Kidney glomerular epithelial cell (primary cell): Measurements from ENCODE around the gene SNX5.

ENCODE experiments used
- DNase-seq: peaks from one replicate; lab custom pipeline; 2025; lab: John Stamatoyannopoulos, UW

The SNX5 gene

GRCh38 chr20:17916433-17916891 lies 52.1 kb downstream of the SNX5 start:
- DNase-seq, result no peak

GRCh38 chr20:17914957-17915356 lies 53.6 kb downstream of the SNX5 start:
- DNase-seq, result no peak

GRCh38 chr20:17912916-17913315 lies 55.7 kb downstream of the SNX5 start:
- no peak for DNase-seq

- no peak for DNase-seq
Observed at GRCh38 chr20:17911927-17912326, 56.7 kb downstream of the SNX5 start.

- DNase-seq, result peak; percentile 92
Observed at GRCh38 chr20:17910828-17911294, 57.7 kb downstream of the SNX5 start.

- no peak for DNase-seq
Observed at GRCh38 chr20:17909869-17910321, 58.7 kb downstream of the SNX5 start.

- DNase-seq, result no peak
Observed at GRCh38 chr20:17905544-17905943, 63.0 kb downstream of the SNX5 start.

GRCh38 chr20:17904027-17904426 lies 64.6 kb downstream of the SNX5 start:
- no peak for DNase-seq

- no peak for DNase-seq
Observed at GRCh38 chr20:17902531-17903083, 66.0 kb downstream of the SNX5 start.

- no peak for DNase-seq
Observed at GRCh38 chr20:17901971-17902370, 66.6 kb downstream of the SNX5 start.

- peak; percentile 71 for DNase-seq
Observed at GRCh38 chr20:17898548-17898994, 70.0 kb downstream of the SNX5 start.

GRCh38 chr20:17897566-17898307 lies 70.9 kb downstream of the SNX5 start:
- DNase-seq, result no peak

GRCh38 chr20:17896771-17897369 lies 71.7 kb downstream of the SNX5 start:
- DNase-seq, result no peak

- DNase-seq, result no peak
Observed at GRCh38 chr20:17896193-17896723, 72.3 kb downstream of the SNX5 start.

- no peak for DNase-seq
Observed at GRCh38 chr20:17895641-17896171, 72.9 kb downstream of the SNX5 start.

- no peak for DNase-seq
Observed at GRCh38 chr20:17893445-17893844, 75.1 kb downstream of the SNX5 start.

- DNase-seq, result no peak
Observed at GRCh38 chr20:17892189-17892938, 76.2 kb downstream of the SNX5 start.
